Transverse colon (tissue), 4 donors: ENCODE measurements around the gene PLEKHA7.

Experiments used
- CTCF ChIP-seq, 5 experiments: fragments of 200-600 bp in 3 of 5; fragments of 450-650 bp in 2 of 5; sonication (generic) in 3 of 5; IDR thresholded peaks; 1 replicate in 2 of 5; 2 replicates in 3 of 5; pipeline ENCODE4 v1.5.1; 2016 to 2017; ENCODE audit warnings: antibody characterized with exemption in 5 of 5, inconsistent platforms in 3 of 5, mild to moderate bottlenecking in 2 of 5, moderate library complexity in 1 of 5
- EP300 ChIP-seq: sonication (generic); formaldehyde crosslinking; IDR thresholded peaks from one replicate; pipeline ENCODE4 v1.6.1; 2017; ENCODE audit warnings: antibody characterized with exemption, low read depth
- POLR2A ChIP-seq: fragments of 450-650 bp; IDR thresholded peaks from one replicate; pipeline ENCODE4 v1.6.1; 2016; ENCODE audit warnings: antibody characterized with exemption, mild to moderate bottlenecking, moderate library complexity
- POLR2AphosphoS5 ChIP-seq, 3 donors: sonication (generic); formaldehyde crosslinking; IDR thresholded peaks; one replicate each; pipeline ENCODE4 v1.6.1; 2016; ENCODE audit warnings: antibody characterized with exemption in 3 of 3

GRCh38 chr11:16831316-16832192, 182.7 kb downstream of the PLEKHA7 start:
- TF ChIP-seq POLR2A: no peak
- TF ChIP-seq CTCF (IDR thresholded peaks at IDR 0.05): no peak
- no peak for TF ChIP-seq POLR2AphosphoS5 (IDR thresholded peaks at IDR 0.05)
- TF ChIP-seq EP300: no peak
